ENCODE data around the gene AFAP1L2.

Gene AFAP1L2

GRCh38 chr10:114402233-114402632 lies 2.1 kb downstream of the AFAP1L2 start:
- no peak for TF ChIP-seq CTCF (IDR thresholded peaks at IDR 0.05; ENCODE audit: low read depth, low read length)
- DNase-seq (ENCODE audit: low read depth in 2 of 2) = no peak
- no peak overlapping the region for H3K4me3 ChIP-seq (replicated peaks in 1 of 2; ENCODE audit: low read depth in 2 of 2, low read length in 2 of 2)

GRCh38 chr10:114401195-114401791 lies 3.0 kb downstream of the AFAP1L2 start:
- H3K4me3 ChIP-seq (replicated peaks in 1 of 2; ENCODE audit: low read depth in 2 of 2, low read length in 2 of 2) = no peak overlapping the region
- peak in 1 of 2 donors; percentile 76 for DNase-seq (ENCODE audit: low read depth in 2 of 2)

GRCh38 chr10:114400091-114400490 lies 4.2 kb downstream of the AFAP1L2 start:
- H3K4me3 ChIP-seq (replicated peaks in 1 of 2; ENCODE audit: low read depth in 2 of 2, low read length in 2 of 2) = no peak overlapping the region
- no peak for TF ChIP-seq CTCF (IDR thresholded peaks at IDR 0.05; ENCODE audit: low read depth, low read length)

More at GRCh38 chr10:114401195-114401791, 3.0 kb downstream of the AFAP1L2 start:
- no peak for TF ChIP-seq CTCF (IDR thresholded peaks at IDR 0.05; ENCODE audit: low read depth, low read length)

GRCh38 chr10:114399576-114399975 lies 4.7 kb downstream of the AFAP1L2 start:
- no peak overlapping the region for H3K4me3 ChIP-seq (replicated peaks in 1 of 2; ENCODE audit: low read depth in 2 of 2, low read length in 2 of 2)
- TF ChIP-seq CTCF (IDR thresholded peaks at IDR 0.05; ENCODE audit: low read depth, low read length) = no peak
- DNase-seq (ENCODE audit: low read depth in 2 of 2) = no peak

More at GRCh38 chr10:114400091-114400490, 4.2 kb downstream of the AFAP1L2 start:
- DNase-seq (ENCODE audit: low read depth in 2 of 2) = no peak

DNA sequence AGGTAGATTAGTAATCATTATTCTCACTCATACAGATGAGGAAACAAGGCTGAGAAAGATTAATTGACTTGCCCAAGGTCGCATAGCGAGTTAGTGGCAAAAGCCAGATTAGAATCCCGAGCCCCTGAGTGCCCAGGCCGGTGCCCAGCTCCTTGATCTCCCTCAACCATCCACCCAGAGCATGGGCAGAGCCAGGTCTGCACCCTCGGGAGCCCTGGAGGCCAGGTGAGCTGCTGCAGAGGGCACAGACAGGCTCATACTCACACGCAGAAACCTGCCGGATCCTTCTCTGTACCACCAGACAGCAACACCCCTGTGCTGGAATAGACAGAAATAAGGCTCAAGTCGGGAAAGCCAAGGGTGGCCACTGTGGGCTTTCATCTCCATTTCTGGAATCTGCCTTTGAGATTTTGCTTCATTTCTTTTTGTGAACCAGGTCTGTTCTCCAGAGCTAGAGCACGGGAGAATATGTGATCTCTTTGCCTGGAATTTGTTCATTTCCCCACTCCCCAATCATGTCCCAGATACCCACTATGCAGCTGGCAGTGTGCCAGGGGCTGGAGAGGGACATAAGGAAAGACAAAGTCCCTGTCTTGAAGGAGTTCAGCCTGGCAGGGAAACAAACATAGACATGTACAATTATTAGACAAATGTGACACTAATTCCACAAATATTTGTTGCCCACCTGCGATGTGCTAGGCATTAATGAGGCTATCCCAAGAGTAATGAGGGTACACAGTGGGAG lies 5.5 kb downstream of the AFAP1L2 start:
- no peak for DNase-seq (ENCODE audit: low read depth in 2 of 2)
- TF ChIP-seq CTCF (IDR thresholded peaks at IDR 0.05; ENCODE audit: low read depth, low read length) = no peak
- H3K4me3 ChIP-seq (replicated peaks in 1 of 2; ENCODE audit: low read depth in 2 of 2, low read length in 2 of 2) = no peak overlapping the region

DNA sequence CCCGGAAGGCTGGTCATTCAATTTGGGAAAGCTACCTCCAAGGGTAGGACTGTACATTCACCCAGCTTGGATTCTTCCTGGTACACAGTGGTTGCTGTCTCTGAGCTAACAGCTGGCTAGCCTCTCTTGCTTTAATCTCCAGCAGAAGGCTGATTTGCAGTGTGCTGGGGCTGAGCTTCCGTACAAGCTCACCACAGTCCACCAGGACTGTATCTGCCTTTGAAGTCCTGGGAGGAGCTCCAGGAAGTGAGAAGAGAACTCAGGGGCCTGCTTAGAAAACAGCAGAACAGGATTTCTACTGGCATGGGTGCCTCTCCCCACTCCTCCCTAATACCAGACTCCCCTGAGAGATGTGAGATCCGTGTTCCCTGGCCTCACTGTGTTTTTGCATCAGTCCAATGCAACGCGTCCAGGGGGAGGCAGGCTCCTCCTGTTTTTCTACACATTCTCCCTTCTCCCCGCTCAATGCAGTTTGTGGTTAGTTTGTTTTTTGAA lies 6.6 kb downstream of the AFAP1L2 start:
- peak in 1 of 2 donors; percentile 59 for DNase-seq (ENCODE audit: low read depth in 2 of 2)
- no peak for TF ChIP-seq CTCF (IDR thresholded peaks at IDR 0.05; ENCODE audit: low read depth, low read length)
- no peak overlapping the region for H3K4me3 ChIP-seq (replicated peaks in 1 of 2; ENCODE audit: low read depth in 2 of 2, low read length in 2 of 2)
